Measurements from ENCODE around the gene RRAD. TPM values are rescaled to one million over a fixed set of nuclear protein-coding genes. Genes with fewer than 3 reads are reported as not detected.

Gene RRAD
- total RNA-seq, 1 donor from 2014 or later, result 0.98 TPM

GRCh38 chr16:66919569-66920298 is 5.6 kb downstream of the RRAD start:
- ATAC-seq, result no peak

GRCh38 chr16:66918803-66919568 is 6.3 kb downstream of the RRAD start, which contains the start of gene CDH16:
CDH16 (minus strand) TSS chr16:66918885; CDS start chr16:66918065, 820 bp downstream.
- ATAC-seq, result no peak
- no peak for DNase-seq (ENCODE audit: low spot score)

More at GRCh38 chr16:66919569-66920298, 5.6 kb downstream of the RRAD start:
- no peak for DNase-seq (ENCODE audit: low spot score)

GRCh38 chr16:66918355-66918754 is 7.0 kb downstream of the RRAD start:
- ATAC-seq, result no peak
- DNase-seq (ENCODE audit: low spot score), result no peak

GRCh38 chr16:66917741-66918140 is 7.6 kb downstream of the RRAD start:
- ATAC-seq (no peak), DNase-seq (ENCODE audit: low spot score) (no peak)

GRCh38 chr16:66916518-66916917 is 8.8 kb downstream of the RRAD start:
- ATAC-seq (no peak), DNase-seq (ENCODE audit: low spot score) (no peak)

GRCh38 chr16:66915041-66915440 is 10.3 kb downstream of the RRAD start:
- DNase-seq (ENCODE audit: low spot score), result no peak

GRCh38 chr16:66914541-66914940 is 10.8 kb downstream of the RRAD start:
- ATAC-seq (no peak), DNase-seq (ENCODE audit: low spot score) (no peak)

More at GRCh38 chr16:66915041-66915440, 10.3 kb downstream of the RRAD start:
- ATAC-seq, result no peak

GRCh38 chr16:66913711-66914110 is 11.6 kb downstream of the RRAD start:
- no peak for DNase-seq (ENCODE audit: low spot score)
- no peak for ATAC-seq

GRCh38 chr16:66913081-66913480 is 12.3 kb downstream of the RRAD start:
- ATAC-seq, result no peak

GRCh38 chr16:66911801-66912200 is 13.5 kb downstream of the RRAD start:
- ATAC-seq (no peak), DNase-seq (ENCODE audit: low spot score) (no peak)

More at GRCh38 chr16:66913081-66913480, 12.3 kb downstream of the RRAD start:
- DNase-seq (ENCODE audit: low spot score), result no peak

- ATAC-seq (no peak), DNase-seq (ENCODE audit: low spot score) (no peak)
Measured at GRCh38 chr16:66911112-66911511, 14.2 kb downstream of the RRAD start.

GRCh38 chr16:66910175-66910940 is 15.0 kb downstream of the RRAD start:
- DNase-seq (ENCODE audit: low spot score), result no peak

GRCh38 chr16:66908762-66909559 is 16.4 kb downstream of the RRAD start:
- ATAC-seq, result no peak
- DNase-seq (ENCODE audit: low spot score), result no peak

More at GRCh38 chr16:66910175-66910940, 15.0 kb downstream of the RRAD start:
- ATAC-seq, result no peak

- ATAC-seq (no peak), DNase-seq (ENCODE audit: low spot score) (no peak)
Measured at GRCh38 chr16:66908116-66908515, 17.2 kb downstream of the RRAD start.

- ATAC-seq, result no peak
- no peak for DNase-seq (ENCODE audit: low spot score)
Measured at GRCh38 chr16:66906916-66907836, 18.2 kb downstream of the RRAD start.

GRCh38 chr16:66905633-66906539 is 19.4 kb downstream of the RRAD start:
- ATAC-seq (no peak), DNase-seq (ENCODE audit: low spot score) (no peak)

- DNase-seq (ENCODE audit: low spot score) (no peak), ATAC-seq (no peak)
Measured at GRCh38 chr16:66904846-66905632, 20.3 kb downstream of the RRAD start.

All from left lobe of liver (tissue), 2 donors.